ENCODE data around the gene PGAP6.
"Not testable (repeated sequence)": the region's sequence is repeated elsewhere in the genome, so short reads cannot be mapped to it uniquely, and the experiment has no call there.

PGAP6 gene

GRCh38 chr16:401468-402348 is 19.9 kb upstream of the PGAP6 start, which contains the start of gene DECR2:
Gene DECR2 (plus strand): TSS chr16:401885. CDS start chr16:401964, 79 bp downstream.
- DNase-seq, result peak; percentile 89

- no peak for DNase-seq
Observed at GRCh38 chr16:400061-400591, 18.3 kb upstream of the PGAP6 start.

DNA sequence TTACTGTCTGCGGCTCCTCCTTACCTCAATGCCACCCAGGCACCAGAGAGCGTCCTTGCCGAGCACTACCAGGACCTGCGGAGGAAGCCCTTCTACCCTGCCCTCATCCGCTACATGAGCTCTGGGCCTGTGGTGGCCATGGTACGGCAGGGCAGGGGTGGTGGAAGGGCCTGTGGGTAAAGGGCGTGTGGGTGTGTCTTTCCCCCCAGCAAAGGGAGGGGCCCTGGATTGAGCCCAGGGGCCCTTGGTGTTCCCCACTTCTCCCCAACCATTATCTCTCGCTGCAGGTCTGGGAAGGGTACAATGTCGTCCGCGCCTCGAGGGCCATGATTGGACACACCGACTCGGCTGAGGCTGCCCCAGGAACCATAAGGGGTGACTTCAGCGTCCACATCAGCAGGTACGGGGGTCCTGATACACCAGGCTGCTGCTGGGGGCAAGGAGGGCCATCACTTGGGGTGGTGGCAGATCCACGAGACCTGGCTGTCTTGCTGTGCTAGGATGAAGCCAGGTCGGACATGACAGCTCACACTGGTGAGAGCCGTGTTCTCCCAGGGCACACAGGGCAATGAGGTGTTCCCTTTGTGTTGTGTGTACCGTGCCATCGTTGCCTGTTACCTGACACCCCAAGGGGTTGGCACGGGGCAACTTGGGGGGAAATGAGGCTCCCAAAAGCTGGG is 17.7 kb upstream of the PGAP6 start:
- no peak for DNase-seq

DNA sequence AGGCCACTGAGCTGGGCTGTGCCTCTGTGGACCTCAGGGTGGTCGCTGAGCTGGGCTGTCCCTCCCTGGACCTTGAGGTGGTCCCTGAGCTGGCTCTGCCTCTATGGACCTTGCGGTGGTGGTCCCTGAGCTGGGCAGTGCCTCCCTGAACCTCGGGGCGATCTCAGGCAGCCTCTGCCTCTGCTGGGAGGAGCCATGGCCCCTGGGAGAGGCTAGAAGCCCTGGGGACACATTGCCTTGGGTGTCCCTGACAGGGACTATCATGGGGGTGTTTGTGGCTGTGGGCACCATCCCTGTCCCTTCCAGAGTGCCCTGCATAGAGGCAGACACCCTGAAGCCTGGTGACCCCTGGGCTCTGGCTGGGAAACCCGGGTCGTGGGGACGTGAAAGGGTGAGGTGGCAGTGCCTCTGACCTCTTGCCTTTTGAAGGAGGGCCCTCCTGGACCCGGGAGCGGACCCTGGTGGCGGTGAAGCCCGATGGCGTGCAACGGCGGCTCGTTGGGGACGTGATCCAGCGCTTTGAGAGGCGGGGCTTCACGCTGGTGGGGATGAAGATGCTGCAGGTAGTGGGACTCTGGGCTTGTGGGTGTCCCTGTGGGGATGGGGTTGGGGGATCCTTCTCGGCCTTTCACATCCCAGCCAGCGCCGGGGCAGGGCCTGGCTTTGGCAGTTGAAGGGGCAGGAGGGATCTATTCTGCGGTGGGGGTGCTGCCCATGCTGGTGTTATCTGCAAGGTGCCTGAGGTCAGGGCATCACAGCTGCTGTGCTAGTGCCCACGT is 17.0 kb upstream of the PGAP6 start:
- no peak for DNase-seq

DNA sequence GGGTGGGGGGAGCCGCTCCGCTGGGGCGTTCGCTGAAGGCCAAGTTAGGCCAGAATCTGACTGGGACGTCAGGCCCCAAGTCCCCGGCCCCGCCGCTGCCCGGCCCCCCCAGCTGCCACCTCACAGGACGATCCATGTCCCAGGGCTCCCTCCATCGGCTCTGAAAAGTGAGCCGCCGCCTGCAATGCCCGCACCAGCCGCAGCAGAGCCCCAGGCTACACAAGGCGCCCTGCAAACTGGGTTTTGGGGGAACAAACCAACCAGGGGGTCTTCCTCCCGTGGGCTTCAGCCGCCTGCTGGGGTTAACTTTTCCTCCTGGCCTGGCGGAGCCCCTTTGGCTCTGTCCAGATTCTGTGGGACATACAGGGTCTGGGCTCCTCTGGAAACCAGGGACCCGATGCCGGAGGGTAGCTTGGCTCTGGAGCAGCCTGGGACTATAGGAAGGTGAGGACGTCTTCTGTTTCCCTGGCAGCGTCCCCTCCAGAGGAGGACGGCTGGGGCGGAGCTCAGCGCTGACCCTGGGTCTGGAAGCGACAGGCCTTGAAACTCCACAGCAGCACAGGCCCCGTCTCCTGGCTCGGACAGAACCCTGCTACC is 16.1 kb upstream of the PGAP6 start:
- DNase-seq, result no peak

GRCh38 chr16:397135-397661 is 15.4 kb upstream of the PGAP6 start, which contains the start of gene NME4:
Gene NME4 (plus strand): TSS chr16:397199. CDS start chr16:397223, 24 bp downstream.
- peak; percentile 37 for DNase-seq

DNA sequence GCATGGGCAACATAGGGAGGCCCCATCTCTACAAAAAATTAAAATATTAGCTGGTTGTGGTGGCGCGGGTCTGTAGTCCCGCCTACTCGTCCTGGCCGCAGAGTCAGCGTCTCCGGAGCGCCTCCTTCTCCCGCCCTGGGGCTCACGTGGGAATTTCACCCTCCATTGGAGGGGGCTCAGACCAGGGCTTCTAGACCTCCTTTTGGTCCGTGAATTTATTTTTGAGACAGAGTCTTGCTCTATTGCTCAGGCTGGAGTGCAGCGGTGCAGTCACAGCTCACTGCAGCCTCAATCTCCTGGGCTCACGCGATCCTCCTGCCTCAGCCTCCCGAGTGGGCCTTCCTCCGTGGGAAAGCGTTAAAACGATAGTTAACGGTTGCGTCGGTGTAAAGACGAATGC is 14.8 kb upstream of the PGAP6 start:
- DNase-seq, result peak; percentile 55

DNA sequence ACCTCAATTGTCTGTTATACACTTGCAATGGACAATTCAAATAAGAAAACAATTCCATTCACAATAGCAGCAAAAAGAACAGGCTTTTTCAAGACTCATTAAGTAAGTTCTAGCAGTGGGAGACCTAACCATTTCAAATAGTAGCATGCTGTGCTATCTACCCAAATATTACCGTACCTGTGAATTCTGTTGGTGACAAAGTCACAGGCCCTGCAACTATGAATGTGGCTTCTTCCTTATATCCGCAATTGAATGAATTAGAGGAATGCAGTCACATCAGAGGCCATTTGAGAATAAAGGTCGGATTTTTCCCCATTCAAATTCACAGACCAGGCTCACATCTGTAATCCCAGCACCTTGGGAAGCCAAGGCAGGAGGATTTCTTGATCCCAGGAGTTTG is 14.4 kb upstream of the PGAP6 start:
- peak; percentile 55 for DNase-seq

GRCh38 chr16:392450-393030 is 10.8 kb upstream of the PGAP6 start:
- DNase-seq, result no peak

- DNase-seq, result peak; percentile 41
Observed at GRCh38 chr16:391885-392335, 10.1 kb upstream of the PGAP6 start.

DNA sequence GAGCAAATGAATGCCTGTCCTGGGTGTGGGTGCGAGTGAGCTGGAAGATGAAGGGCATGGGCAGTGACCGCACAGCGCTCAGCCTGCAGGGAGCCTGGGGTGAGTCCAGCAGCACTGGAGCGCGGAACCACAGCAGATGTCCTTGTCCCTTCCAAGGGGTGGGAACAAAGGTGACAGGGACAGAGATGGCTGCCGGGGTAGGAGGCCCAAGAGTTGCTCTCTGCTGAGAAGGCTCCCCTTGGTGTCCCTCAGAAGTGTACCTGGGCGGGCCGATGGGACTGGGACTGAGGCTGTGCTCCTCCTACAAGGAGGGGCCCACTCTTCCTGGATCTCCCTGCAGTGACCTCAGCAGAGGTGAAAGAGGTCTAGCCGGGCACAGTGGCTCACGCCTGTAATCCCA is 7.6 kb upstream of the PGAP6 start:
- DNase-seq, result no peak

GRCh38 chr16:387761-388666 is 6.2 kb upstream of the PGAP6 start:
- not testable (repeated sequence) for DNase-seq

DNA sequence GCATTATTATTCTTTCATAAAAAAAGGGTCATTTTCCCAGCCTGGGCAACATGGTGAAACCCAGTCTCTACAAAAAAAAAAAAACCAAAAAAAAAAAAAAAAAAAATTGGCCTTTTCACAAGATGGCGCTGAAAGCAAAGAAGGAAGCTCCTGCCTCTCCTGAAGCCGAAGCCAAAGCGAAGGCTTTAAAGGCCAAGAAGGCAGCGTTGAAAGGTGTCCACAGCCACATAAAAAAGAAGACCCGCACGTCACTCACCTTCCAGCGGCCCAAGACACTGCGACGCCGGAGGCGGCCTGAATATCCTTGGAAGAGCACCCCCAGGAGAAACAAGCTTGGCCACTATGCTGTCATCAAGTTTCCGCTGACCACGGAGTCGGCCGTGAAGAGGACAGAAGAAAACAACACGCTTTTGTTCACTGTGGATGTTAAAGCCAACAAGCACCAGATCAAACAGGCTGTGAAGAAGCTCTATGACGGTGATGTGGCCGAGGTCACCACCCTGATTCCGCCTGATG is 4.9 kb upstream of the PGAP6 start:
- DNase-seq, result no peak

- no peak for DNase-seq
Observed at GRCh38 chr16:383326-384051, 1.7 kb upstream of the PGAP6 start.

DNA sequence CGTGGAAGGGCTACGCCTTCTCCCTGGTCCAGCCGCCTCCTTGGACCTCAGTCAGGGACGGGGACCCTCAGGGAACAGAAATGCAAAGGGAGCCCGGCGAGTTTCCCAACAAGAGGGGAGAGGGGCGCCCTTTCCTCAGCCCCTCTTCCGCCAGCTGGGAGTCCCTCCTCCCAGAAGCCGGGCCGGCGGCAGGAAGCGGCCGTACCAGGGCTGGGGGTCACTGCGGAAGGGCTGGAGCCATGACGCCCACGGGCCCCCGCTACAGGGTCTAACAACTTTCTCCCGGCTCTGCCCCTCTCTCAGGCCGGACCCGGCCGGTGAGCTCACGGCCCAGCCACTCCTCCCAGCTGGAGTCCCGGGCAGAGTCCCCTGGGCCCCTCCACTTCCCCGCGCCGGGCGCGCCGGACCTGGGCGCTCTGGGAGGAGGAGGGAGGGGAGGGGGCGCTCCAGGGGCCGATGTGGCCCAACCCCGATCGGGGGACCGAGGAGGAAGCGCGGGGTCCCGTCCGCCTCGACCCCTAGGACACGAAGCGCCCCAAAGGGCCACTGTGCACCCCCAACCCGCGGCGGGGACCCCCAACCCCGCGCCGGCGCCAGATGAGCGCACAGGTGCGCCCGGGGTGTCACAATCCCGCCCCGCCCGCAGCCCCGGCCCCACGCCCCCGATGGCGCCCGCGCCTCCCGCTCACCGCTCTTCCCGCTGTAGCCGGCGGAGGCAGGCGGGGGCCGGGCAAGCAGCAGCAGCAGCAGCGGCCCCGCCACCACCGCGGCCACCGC is 578 bp downstream of the PGAP6 start:
- no peak for DNase-seq

DNA sequence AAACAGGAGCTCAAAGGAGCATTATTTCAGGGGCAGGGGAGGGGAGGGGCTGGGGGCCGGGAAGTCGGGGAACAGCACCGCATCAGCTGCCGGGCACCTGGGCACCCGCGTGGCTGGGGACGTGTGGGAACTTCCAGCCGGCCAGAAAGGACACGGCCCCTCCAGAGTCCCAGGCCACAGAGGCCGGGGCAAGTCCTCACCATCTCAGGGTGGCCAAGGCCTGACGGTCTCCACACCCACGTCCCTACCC is 1.1 kb downstream of the PGAP6 start:
- DNase-seq, result no peak

GRCh38 chr16:379961-380761 is 1.6 kb downstream of the PGAP6 start:
- DNase-seq, result no peak

- DNase-seq, result peak; percentile 42
Observed at GRCh38 chr16:379183-379960, 2.4 kb downstream of the PGAP6 start.

All from NCI-H1092 treated with DMSO at 0.1 percent for 48 hours (cell line).